HEK293T (cell line): ENCODE data around the gene TMEM86B.

Experiments used
- CTCF ChIA-PET: fragments of 350-600 bp; formaldehyde crosslinking; extraction: SDS; loops from one replicate; lab custom pipeline; 2021; ENCODE audit warnings: antibody characterized with exemption, inconsistent platforms; lab: Yijun Ruan, JAX
- POLR2A ChIA-PET: fragments of 350-600 bp; formaldehyde crosslinking; extraction: SDS; loops from one replicate; lab custom pipeline; 2020; ENCODE audit warnings: antibody characterized with exemption, inconsistent platforms; lab: Yijun Ruan, JAX
- DNase-seq: peaks from one replicate; pipeline ENCODE4 v3.0.0; 2012; ENCODE audit warnings: mixed read lengths; ENCODE audit errors: extremely low spot score
- ARNT ChIP-seq: fragments of 450-650 bp; IDR thresholded peaks from 2 replicates; pipeline ENCODE4 v1.6.1; 2017; ENCODE audit warnings: mild to moderate bottlenecking
- BHLHE40 ChIP-seq: fragments of 450-650 bp; IDR thresholded peaks from 2 replicates; pipeline ENCODE4 v1.6.1; 2016; ENCODE audit warnings: mild to moderate bottlenecking, moderate library complexity, borderline replicate concordance
- CTBP1 ChIP-seq: fragments of 450-650 bp; IDR thresholded peaks from 2 replicates; pipeline ENCODE4 v1.6.1; 2016; ENCODE audit warnings: borderline replicate concordance
- ELF4 ChIP-seq: fragments of 450-650 bp; IDR thresholded peaks from 2 replicates; pipeline ENCODE4 v1.6.1; 2017; ENCODE audit warnings: antibody characterized with exemption
- FOXA1 ChIP-seq: fragments of 450-650 bp; IDR thresholded peaks from 2 replicates; pipeline ENCODE4 v1.6.1; 2016; ENCODE audit warnings: mild to moderate bottlenecking
- FOXK2 ChIP-seq: fragments of 450-650 bp; IDR thresholded peaks from 2 replicates; pipeline ENCODE4 v1.6.1; 2016; ENCODE audit warnings: mild to moderate bottlenecking
- FOXM1 ChIP-seq: fragments of 450-650 bp; IDR thresholded peaks from 2 replicates; pipeline ENCODE4 v1.6.1; 2017; ENCODE audit warnings: mild to moderate bottlenecking, borderline replicate concordance
- HDGF ChIP-seq: fragments of 450-650 bp; IDR thresholded peaks from 2 replicates; pipeline ENCODE4 v1.6.1; 2017; ENCODE audit warnings: antibody characterized with exemption, borderline replicate concordance
- L3MBTL2 ChIP-seq: fragments of 450-650 bp; conservative IDR thresholded peaks from 2 replicates; pipeline ENCODE4 v1.6.1; 2016; ENCODE audit warnings: mild to moderate bottlenecking
- LEF1 ChIP-seq: fragments of 450-650 bp; IDR thresholded peaks from 2 replicates; pipeline ENCODE4 v1.6.1; 2017; ENCODE audit warnings: mild to moderate bottlenecking, borderline replicate concordance
- NFRKB ChIP-seq: fragments of 450-650 bp; IDR thresholded peaks from 2 replicates; pipeline ENCODE4 v1.6.1; 2016; ENCODE audit warnings: mild to moderate bottlenecking, moderate library complexity
- SP1 ChIP-seq: fragments of 450-650 bp; IDR thresholded peaks from 2 replicates; pipeline ENCODE4 v1.6.1; 2017
- SUZ12 ChIP-seq: fragments of 450-650 bp; IDR thresholded peaks from 2 replicates; pipeline ENCODE4 v1.6.1; 2016; ENCODE audit warnings: mild to moderate bottlenecking
- TARDBP ChIP-seq: fragments of 450-650 bp; IDR thresholded peaks from 2 replicates; pipeline ENCODE4 v1.6.1; 2016
- ZNF384 ChIP-seq: fragments of 450-650 bp; IDR thresholded peaks from 2 replicates; pipeline ENCODE4 v1.6.1; 2016
- TF ChIP-seq, protein P1 (sequence below): fragments of 450-650 bp; IDR thresholded peaks from 2 replicates; pipeline ENCODE4 v1.6.1; 2016

Gene TMEM86B

GRCh38 chr19:55178781-55179599, 49.6 kb downstream of the TMEM86B start:
- TF ChIP-seq FOXM1 (peak; percentile 94), HDGF (no peak), FOXA1 (no peak), BHLHE40 (no peak), TARDBP (no peak), NFRKB (no peak), SUZ12 (peak; percentile 98), ARNT (no peak), CTBP1 (no peak), LEF1 (no peak), L3MBTL2 (peak; percentile 83), FOXK2 (no peak), ELF4 (no peak; the same call in none of the 2 replicates), SP1 (no peak), ZNF384 (no peak)
- TF ChIP-seq, protein P1, sequence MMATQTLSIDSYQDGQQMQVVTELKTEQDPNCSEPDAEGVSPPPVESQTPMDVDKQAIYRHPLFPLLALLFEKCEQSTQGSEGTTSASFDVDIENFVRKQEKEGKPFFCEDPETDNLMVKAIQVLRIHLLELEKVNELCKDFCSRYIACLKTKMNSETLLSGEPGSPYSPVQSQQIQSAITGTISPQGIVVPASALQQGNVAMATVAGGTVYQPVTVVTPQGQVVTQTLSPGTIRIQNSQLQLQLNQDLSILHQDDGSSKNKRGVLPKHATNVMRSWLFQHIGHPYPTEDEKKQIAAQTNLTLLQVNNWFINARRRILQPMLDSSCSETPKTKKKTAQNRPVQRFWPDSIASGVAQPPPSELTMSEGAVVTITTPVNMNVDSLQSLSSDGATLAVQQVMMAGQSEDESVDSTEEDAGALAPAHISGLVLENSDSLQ: no peak
- CTCF ChIA-PET: no interaction called here
- POLR2A ChIA-PET: interaction anchor here (1.3 to 2.6 kb wide), 2 partner anchors 80 to 228 kb away, joined by 3 to 8 read pairs; partner anchors contain the start of gene PPP6R1
- peak; percentile 85 for DNase-seq
